NCI-H1417 (cell line): ENCODE measurements around the gene CCDC93.

Source experiments
- DNase-seq, 3 experiments: peaks; one replicate each; lab custom pipeline; 2025; lab: John Stamatoyannopoulos, UW

The CCDC93 gene

GRCh38 chr2:118013724-118014491 lies at the start of gene CCDC93:
Gene CCDC93, minus strand, starts transcription at chr2:118014070. Its CDS starts 75 bp downstream, at chr2:118013995.
- peak; percentile 61 to 85 (median 84) for DNase-seq

GRCh38 chr2:118062669-118063068 lies 48.8 kb upstream of the CCDC93 start:
- no peak for DNase-seq

GRCh38 chr2:118062048-118062447 lies 48.2 kb upstream of the CCDC93 start:
- no peak for DNase-seq

GRCh38 chr2:118061135-118061955 lies 47.5 kb upstream of the CCDC93 start:
- DNase-seq: peak in 1 of 3 experiments; percentile 36

- DNase-seq: no peak
These were observed 46.1 kb upstream of the CCDC93 start for GRCh38 chr2:118059919-118060478.

- no peak for DNase-seq
These were observed 45.1 kb upstream of the CCDC93 start for GRCh38 chr2:118058951-118059350.

- DNase-seq: no peak
These were observed 42.9 kb upstream of the CCDC93 start for GRCh38 chr2:118056801-118057200.

GRCh38 chr2:118056165-118056534 lies 42.3 kb upstream of the CCDC93 start:
- DNase-seq: no peak

- no peak for DNase-seq
These were observed 41.8 kb upstream of the CCDC93 start for GRCh38 chr2:118055512-118056164.

GRCh38 chr2:118054213-118055008 lies 40.5 kb upstream of the CCDC93 start:
- no peak for DNase-seq

GRCh38 chr2:118053681-118054080 lies 39.8 kb upstream of the CCDC93 start:
- DNase-seq: no peak

GRCh38 chr2:118052474-118052873 lies 38.6 kb upstream of the CCDC93 start:
- no peak for DNase-seq

GRCh38 chr2:118051826-118052358 lies 38.0 kb upstream of the CCDC93 start:
- no peak for DNase-seq

GRCh38 chr2:118050974-118051373 lies 37.1 kb upstream of the CCDC93 start:
- peak in 1 of 3 experiments; percentile 38 for DNase-seq

- DNase-seq: peak in 1 of 3 experiments; percentile 34
These were observed 36.5 kb upstream of the CCDC93 start for GRCh38 chr2:118050386-118050785.

GRCh38 chr2:118049816-118050140 lies 35.9 kb upstream of the CCDC93 start:
- DNase-seq: no peak

GRCh38 chr2:118049140-118049815 lies 35.4 kb upstream of the CCDC93 start:
- peak in 1 of 3 experiments; percentile 51 for DNase-seq

GRCh38 chr2:118048401-118048800 lies 34.5 kb upstream of the CCDC93 start:
- no peak for DNase-seq

GRCh38 chr2:118047380-118047826 lies 33.5 kb upstream of the CCDC93 start:
- peak in 1 of 3 experiments; percentile 13 for DNase-seq

GRCh38 chr2:118046634-118047210 lies 32.9 kb upstream of the CCDC93 start:
- DNase-seq: peak in 2 of 3 experiments; percentile 18 to 69
